Measurements from ENCODE around the gene RGS16.

Gene RGS16

DNA sequence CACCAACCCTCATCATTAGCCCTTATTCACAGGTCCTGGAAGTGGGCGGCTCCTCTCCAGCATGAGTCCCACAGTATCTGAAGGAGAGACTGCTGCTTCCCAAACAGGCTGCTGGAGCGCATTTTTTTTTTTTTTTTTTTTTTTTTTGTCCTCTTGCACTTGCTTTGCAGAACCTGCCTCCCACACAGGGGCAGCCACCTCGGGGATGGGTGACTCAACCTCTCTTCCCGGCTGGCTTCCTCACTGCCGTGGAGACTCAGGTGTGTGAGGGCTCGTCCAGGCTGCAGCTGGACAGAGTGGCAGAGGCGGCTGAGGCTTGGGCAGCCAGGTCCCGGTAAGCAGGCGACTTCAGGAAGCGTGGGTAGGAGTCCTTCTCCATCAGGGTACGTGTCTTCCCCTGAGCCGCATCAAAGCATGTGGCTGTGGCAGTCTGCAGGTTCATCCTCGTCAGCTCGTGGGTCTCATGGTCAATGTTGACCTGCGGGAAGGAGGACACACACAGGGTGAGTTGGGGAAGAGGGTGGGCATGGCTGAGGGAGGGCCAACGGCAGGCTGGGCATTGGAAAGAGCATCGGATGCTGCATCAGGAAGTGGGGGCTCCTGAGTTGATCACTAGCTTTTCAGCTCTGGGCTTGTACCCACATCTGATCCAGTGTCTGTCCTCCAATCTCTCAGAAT is 4.0 kb downstream of the RGS16 start:
- Histone ChIP-seq H3K27ac (ENCODE audit: low read depth in 2 of 2, low read length in 2 of 2) (no peak overlapping the region), H3K36me3 (ENCODE audit: control insufficient read depth in 2 of 2, insufficient read depth in 2 of 2, low read length in 2 of 2) (peaks cover 0 to 2% of the 10 kb centered on the region in 2 donors), H3K9me3 (ENCODE audit: control insufficient read depth in 2 of 2, low read length in 2 of 2) (no peaks in the 10 kb centered on the region), H3K9ac (ENCODE audit: low read depth in 1 of 2, low read length in 2 of 2) (no peak overlapping the region), H3K4me1 (ENCODE audit: control insufficient read depth in 2 of 2, insufficient read depth in 2 of 2, low read length in 2 of 2) (peaks cover 12 to 13% of the 10 kb centered on the region in 2 donors), H3K4me3 (ENCODE audit: low read length in 2 of 2) (no peak overlapping the region), H3K27me3 (ENCODE audit: control insufficient read depth in 2 of 2, insufficient read depth in 2 of 2, low read length in 2 of 2) (peaks cover 0 to 4% of the 10 kb centered on the region in 2 donors)

DNA sequence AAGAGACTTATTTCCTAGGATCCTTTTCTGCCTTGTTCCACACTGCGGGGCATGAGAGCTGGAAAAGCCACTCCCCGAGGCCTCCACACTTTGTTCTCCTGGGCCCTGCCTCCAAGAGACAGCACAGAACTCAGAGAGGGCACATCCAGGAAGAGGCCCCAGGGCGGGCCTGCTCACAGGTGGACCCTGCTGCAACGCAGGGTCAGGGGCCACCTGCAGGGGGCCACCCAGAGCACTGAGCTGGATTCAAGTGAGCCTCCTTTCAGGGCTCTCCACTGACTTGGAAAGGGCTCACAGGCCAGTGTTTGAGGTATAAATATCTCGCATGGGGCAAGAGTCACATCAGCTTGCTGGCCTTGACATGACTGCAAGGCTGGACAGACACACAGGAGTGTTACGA is 4.8 kb downstream of the RGS16 start:
- no peak overlapping the region for H3K27ac ChIP-seq (ENCODE audit: low read depth in 2 of 2, low read length in 2 of 2)
- no peak overlapping the region for H3K9ac ChIP-seq (ENCODE audit: low read depth in 1 of 2, low read length in 2 of 2)
- H3K9me3 ChIP-seq (ENCODE audit: control insufficient read depth in 2 of 2, low read length in 2 of 2) = no peaks in the 10 kb centered on the region
- peaks cover 0 to 4% of the 10 kb centered on the region in 2 donors for H3K27me3 ChIP-seq (ENCODE audit: control insufficient read depth in 2 of 2, insufficient read depth in 2 of 2, low read length in 2 of 2)
- peaks cover 8% of the 10 kb centered on the region in 2 donors for H3K4me1 ChIP-seq (ENCODE audit: control insufficient read depth in 2 of 2, insufficient read depth in 2 of 2, low read length in 2 of 2)
- peaks cover 0 to 2% of the 10 kb centered on the region in 2 donors for H3K36me3 ChIP-seq (ENCODE audit: control insufficient read depth in 2 of 2, insufficient read depth in 2 of 2, low read length in 2 of 2)
- H3K4me3 ChIP-seq (ENCODE audit: low read length in 2 of 2) = no peak overlapping the region

DNA sequence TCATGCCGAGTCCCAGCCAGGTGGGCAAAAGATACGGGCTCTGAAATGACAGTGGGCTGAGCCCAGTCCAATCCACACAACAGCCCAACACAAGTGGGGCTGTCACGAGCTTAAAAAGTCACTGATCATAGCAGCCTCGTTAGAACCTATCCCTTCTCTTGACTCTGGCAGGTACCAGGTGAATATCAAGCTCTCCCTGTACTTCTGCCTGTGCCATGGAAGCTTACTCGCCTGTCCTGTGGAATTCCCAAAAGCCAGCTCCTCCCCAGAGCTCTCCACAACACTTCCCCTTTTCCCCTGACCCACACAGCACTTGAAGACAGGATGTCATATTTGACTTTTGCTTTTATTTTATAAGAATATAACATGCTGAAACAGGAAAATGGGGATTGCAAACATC is 5.9 kb downstream of the RGS16 start:
- H3K27me3 ChIP-seq (ENCODE audit: control insufficient read depth in 2 of 2, insufficient read depth in 2 of 2, low read length in 2 of 2) = peaks cover 0 to 4% of the 10 kb centered on the region in 2 donors
- H3K4me3 ChIP-seq (ENCODE audit: low read length in 2 of 2) = no peak overlapping the region
- no peak overlapping the region for H3K9ac ChIP-seq (ENCODE audit: low read depth in 1 of 2, low read length in 2 of 2)
- no peak overlapping the region for H3K27ac ChIP-seq (ENCODE audit: low read depth in 2 of 2, low read length in 2 of 2)
- peaks cover 0 to 2% of the 10 kb centered on the region in 2 donors for H3K36me3 ChIP-seq (ENCODE audit: control insufficient read depth in 2 of 2, insufficient read depth in 2 of 2, low read length in 2 of 2)
- no peaks in the 10 kb centered on the region for H3K9me3 ChIP-seq (ENCODE audit: control insufficient read depth in 2 of 2, low read length in 2 of 2)
- H3K4me1 ChIP-seq (ENCODE audit: control insufficient read depth in 2 of 2, insufficient read depth in 2 of 2, low read length in 2 of 2) = peaks cover 0 to 3% of the 10 kb centered on the region in 2 donors

DNA sequence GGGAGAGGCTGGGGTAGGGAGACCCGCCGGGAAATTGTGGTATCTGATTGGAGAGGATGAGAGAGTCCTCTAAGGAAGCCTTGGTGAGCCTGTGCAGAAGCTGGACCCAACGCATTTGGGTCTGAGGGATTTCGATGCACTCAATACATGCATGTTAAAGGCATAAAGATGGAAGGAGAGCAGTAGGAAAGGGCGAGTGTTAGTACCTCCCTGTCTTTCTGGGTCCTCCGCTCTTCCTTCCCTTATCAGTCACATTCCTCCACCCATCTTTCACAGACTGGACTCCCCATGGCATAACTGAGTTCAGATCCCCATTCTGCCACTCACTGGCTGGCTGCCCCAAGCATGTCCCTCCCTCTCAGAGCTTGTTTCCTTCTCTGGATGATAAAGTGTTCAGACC is 7.3 kb downstream of the RGS16 start:
- Histone ChIP-seq H3K27ac (ENCODE audit: low read depth in 2 of 2, low read length in 2 of 2) (no peak overlapping the region), H3K9ac (ENCODE audit: low read depth in 1 of 2, low read length in 2 of 2) (no peak overlapping the region), H3K4me1 (ENCODE audit: control insufficient read depth in 2 of 2, insufficient read depth in 2 of 2, low read length in 2 of 2) (peaks cover 0 to 3% of the 10 kb centered on the region in 2 donors), H3K4me3 (ENCODE audit: low read length in 2 of 2) (no peak overlapping the region), H3K36me3 (ENCODE audit: control insufficient read depth in 2 of 2, insufficient read depth in 2 of 2, low read length in 2 of 2) (peaks cover 0 to 2% of the 10 kb centered on the region in 2 donors), H3K27me3 (ENCODE audit: control insufficient read depth in 2 of 2, insufficient read depth in 2 of 2, low read length in 2 of 2) (no peaks in the 10 kb centered on the region), H3K9me3 (ENCODE audit: control insufficient read depth in 2 of 2, low read length in 2 of 2) (no peaks in the 10 kb centered on the region)

DNA sequence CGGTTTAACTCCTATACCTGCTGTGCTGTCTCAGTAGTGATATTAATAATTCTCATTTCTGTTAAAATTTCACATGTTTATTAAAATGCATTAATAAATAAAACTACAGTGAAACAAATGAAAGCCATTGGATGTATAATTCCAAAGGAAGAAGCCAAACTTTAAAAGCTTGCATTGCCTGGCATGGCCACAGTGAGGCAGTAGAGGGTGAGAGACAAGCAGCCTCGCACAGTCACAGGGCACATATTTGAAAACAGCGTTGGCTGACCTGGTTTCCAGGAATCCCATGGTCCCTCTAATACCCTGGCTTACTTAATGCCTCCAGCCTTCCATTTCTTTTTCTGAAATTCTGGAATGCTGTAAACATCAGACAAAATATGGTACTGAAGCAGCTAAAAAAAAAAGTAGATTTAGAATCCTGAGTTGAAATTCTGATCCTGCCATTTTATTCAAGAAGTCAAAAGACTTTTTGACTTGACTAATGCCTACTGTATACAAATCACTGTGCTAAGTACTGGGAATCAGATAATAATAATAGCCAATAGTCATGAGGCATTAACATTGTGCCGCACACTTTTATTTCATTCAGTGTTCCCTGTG is 8.4 kb downstream of the RGS16 start:
- H3K36me3 ChIP-seq (ENCODE audit: control insufficient read depth in 2 of 2, insufficient read depth in 2 of 2, low read length in 2 of 2) = no peaks in the 10 kb centered on the region
- no peak overlapping the region for H3K27ac ChIP-seq (ENCODE audit: low read depth in 2 of 2, low read length in 2 of 2)
- H3K9me3 ChIP-seq (ENCODE audit: control insufficient read depth in 2 of 2, low read length in 2 of 2) = no peaks in the 10 kb centered on the region
- H3K4me3 ChIP-seq (ENCODE audit: low read length in 2 of 2) = no peak overlapping the region
- H3K4me1 ChIP-seq (ENCODE audit: control insufficient read depth in 2 of 2, insufficient read depth in 2 of 2, low read length in 2 of 2) = no peaks in the 10 kb centered on the region
- no peaks in the 10 kb centered on the region for H3K27me3 ChIP-seq (ENCODE audit: control insufficient read depth in 2 of 2, insufficient read depth in 2 of 2, low read length in 2 of 2)
- H3K9ac ChIP-seq (ENCODE audit: low read depth in 1 of 2, low read length in 2 of 2) = no peak overlapping the region

DNA sequence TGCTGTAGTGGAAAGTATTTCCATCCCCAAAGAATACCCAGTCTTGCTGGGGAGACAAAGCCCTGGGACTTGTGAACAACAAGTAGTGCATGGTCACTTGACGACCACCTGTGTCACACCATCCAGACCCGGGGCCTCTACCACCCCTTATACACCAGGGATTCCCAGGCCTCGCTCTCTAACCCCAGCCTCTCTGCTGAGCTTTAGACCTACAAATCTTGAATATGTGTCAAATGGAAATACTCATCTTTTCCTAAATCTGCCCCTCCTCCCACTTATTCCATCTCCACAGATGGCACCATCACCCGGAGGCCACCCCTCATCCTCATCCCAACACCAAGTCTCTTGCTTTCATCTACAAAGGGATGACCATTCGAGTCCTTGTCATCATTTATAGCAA is 14.3 kb downstream of the RGS16 start:
- no peak overlapping the region for H3K9ac ChIP-seq (ENCODE audit: low read depth in 1 of 2, low read length in 2 of 2)
- peaks cover 2 to 3% of the 10 kb centered on the region in 2 donors for H3K36me3 ChIP-seq (ENCODE audit: control insufficient read depth in 2 of 2, insufficient read depth in 2 of 2, low read length in 2 of 2)
- H3K4me1 ChIP-seq (ENCODE audit: control insufficient read depth in 2 of 2, insufficient read depth in 2 of 2, low read length in 2 of 2) = peaks cover 9 to 12% of the 10 kb centered on the region in 2 donors
- H3K27ac ChIP-seq (ENCODE audit: low read depth in 2 of 2, low read length in 2 of 2) = no peak overlapping the region
- no peak overlapping the region for H3K4me3 ChIP-seq (ENCODE audit: low read length in 2 of 2)
- H3K27me3 ChIP-seq (ENCODE audit: control insufficient read depth in 2 of 2, insufficient read depth in 2 of 2, low read length in 2 of 2) = no peaks in the 10 kb centered on the region
- no peaks in the 10 kb centered on the region for H3K9me3 ChIP-seq (ENCODE audit: control insufficient read depth in 2 of 2, low read length in 2 of 2)

DNA sequence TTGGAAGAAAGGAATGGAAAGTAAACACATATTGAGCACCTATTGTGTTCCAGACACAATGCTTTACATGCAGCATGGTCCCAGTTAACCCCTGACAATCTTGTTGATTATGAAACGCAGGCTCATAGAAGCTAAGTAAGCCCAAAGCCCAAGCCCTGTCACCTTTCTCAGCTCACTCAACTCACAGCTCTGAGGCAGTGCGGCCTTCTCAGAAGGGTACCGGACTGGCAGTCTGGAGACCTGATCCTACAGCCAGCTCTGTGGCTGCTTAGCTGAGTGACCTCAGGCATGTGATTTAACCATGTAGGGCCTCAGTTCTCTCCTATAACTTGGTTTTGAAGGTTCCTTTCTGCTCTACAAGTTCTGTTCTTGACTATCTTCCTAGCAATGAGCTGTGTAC is 14.7 kb downstream of the RGS16 start:
- Histone ChIP-seq H3K36me3 (ENCODE audit: control insufficient read depth in 2 of 2, insufficient read depth in 2 of 2, low read length in 2 of 2) (peaks cover 2 to 3% of the 10 kb centered on the region in 2 donors), H3K4me3 (ENCODE audit: low read length in 2 of 2) (peak overlapping the region; percentile 95 to 99), H3K9ac (ENCODE audit: low read depth in 1 of 2, low read length in 2 of 2) (peak overlapping the region; percentile 97 to 99), H3K4me1 (ENCODE audit: control insufficient read depth in 2 of 2, insufficient read depth in 2 of 2, low read length in 2 of 2) (peaks cover 9 to 12% of the 10 kb centered on the region in 2 donors), H3K27ac (ENCODE audit: low read depth in 2 of 2, low read length in 2 of 2) (peak overlapping the region; percentile 97 to 99), H3K9me3 (ENCODE audit: control insufficient read depth in 2 of 2, low read length in 2 of 2) (no peaks in the 10 kb centered on the region), H3K27me3 (ENCODE audit: control insufficient read depth in 2 of 2, insufficient read depth in 2 of 2, low read length in 2 of 2) (no peaks in the 10 kb centered on the region)

DNA sequence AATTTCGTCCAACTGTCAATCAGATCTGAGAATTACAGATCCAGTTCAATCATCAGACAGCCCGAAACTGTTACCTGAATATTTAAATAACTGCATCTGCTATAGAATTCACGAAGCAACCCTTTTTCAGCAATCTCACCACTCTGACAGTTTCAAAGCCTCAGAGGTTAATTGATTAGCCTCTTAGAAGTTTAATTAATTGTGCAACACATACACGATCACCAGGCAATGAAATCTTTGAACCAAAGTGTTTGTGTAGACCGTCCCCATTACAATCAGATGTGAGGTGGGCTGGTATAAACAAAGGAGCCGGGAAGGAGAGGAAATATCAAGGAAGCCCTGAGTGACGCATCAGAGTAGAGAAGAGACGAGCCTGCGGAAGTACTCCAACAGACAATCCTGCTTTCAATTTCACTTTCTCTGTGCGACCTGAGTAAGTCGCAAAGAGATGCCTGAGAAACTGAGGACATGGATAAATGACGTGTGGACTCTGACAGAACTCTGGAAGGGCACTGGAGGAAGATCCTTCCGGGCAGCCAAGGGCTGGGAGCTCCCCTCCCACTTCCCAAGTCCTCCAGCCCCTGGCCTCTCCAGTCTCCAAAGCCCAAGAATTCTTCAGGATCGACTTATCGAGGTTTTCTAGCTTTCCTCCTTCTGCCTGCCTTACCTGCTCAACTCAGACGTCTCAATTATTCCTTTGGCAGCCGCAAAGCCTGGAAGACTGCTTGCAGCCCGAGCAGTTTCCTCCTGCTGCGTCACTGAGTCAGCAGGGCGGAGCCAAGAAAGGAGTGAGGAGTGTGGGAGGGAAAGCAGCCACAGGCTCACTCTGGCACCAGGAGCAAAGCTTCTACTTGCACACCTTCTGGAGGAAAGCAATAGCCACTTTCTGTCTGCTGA is 15.4 kb downstream of the RGS16 start, which contains the start of gene RNASEL:
TSS of gene RNASEL (minus strand) at position 757 of the 897 bp plus-strand sequence. CDS start 2,450 bp downstream, outside the sequence.
- peaks cover 9 to 12% of the 10 kb centered on the region in 2 donors for H3K4me1 ChIP-seq (ENCODE audit: control insufficient read depth in 2 of 2, insufficient read depth in 2 of 2, low read length in 2 of 2)
- H3K4me3 ChIP-seq (ENCODE audit: low read length in 2 of 2) = peak within 1 kb of the TSS; percentile 95 to 99

DNA sequence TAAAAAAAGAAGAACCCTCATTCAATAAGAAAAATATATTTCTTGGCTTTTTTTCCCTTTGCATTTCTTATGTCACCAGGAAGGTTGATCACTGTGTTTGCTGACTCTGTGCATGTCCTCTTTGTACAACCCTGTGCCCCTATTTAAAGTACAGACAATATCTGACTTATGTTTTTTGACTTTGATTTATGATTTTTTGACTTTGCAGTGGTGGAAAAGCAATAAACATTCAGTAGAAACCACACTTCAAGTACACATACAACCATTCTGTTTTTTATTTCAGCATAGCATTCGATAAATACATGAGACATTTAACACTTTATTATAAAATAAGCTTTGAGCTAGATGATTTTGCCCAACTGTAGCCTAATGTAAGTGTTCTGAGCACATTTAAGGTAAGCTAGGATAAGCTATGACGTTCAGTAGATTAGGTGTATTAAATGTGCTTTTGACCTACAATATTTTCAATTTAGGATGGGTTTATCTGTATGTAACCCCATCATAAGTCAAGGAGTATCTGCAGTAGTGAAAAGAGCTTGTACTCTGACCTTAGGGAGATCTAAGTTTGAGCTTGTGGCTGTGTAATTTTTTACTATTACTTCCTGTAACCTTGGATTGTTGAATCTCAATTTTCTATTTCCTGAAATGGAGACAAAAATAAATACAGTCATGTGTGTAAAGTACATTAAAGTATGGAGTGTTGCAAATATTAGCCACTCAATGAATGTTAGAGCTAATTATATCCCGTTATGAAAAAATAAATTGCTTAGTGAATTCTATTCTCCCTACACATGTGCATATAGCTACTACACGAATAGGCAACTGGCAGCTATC is 16.3 kb downstream of the RGS16 start:
- H3K4me1 ChIP-seq (ENCODE audit: control insufficient read depth in 2 of 2, insufficient read depth in 2 of 2, low read length in 2 of 2) = peaks cover 9 to 12% of the 10 kb centered on the region in 2 donors
- peaks cover 5 to 7% of the 10 kb centered on the region in 2 donors for H3K36me3 ChIP-seq (ENCODE audit: control insufficient read depth in 2 of 2, insufficient read depth in 2 of 2, low read length in 2 of 2)
- peak overlapping the region; percentile 97 to 99 for H3K27ac ChIP-seq (ENCODE audit: low read depth in 2 of 2, low read length in 2 of 2)
- no peaks in the 10 kb centered on the region for H3K9me3 ChIP-seq (ENCODE audit: control insufficient read depth in 2 of 2, low read length in 2 of 2)
- peak overlapping the region; percentile 95 to 99 for H3K4me3 ChIP-seq (ENCODE audit: low read length in 2 of 2)
- H3K9ac ChIP-seq (ENCODE audit: low read depth in 1 of 2, low read length in 2 of 2) = peak overlapping the region; percentile 97 to 99
- H3K27me3 ChIP-seq (ENCODE audit: control insufficient read depth in 2 of 2, insufficient read depth in 2 of 2, low read length in 2 of 2) = no peaks in the 10 kb centered on the region

More for the DNA sequence above, 15.4 kb downstream of the RGS16 start, which contains the start of gene RNASEL:
- H3K36me3 ChIP-seq (ENCODE audit: control insufficient read depth in 2 of 2, insufficient read depth in 2 of 2, low read length in 2 of 2) = peaks cover 2 to 3% of the 10 kb centered on the region in 2 donors
- H3K27me3 ChIP-seq (ENCODE audit: control insufficient read depth in 2 of 2, insufficient read depth in 2 of 2, low read length in 2 of 2) = no peaks in the 10 kb centered on the region
- H3K9me3 ChIP-seq (ENCODE audit: control insufficient read depth in 2 of 2, low read length in 2 of 2) = no peaks in the 10 kb centered on the region
- peak within 1 kb of the TSS; percentile 97 to 99 for H3K9ac ChIP-seq (ENCODE audit: low read depth in 1 of 2, low read length in 2 of 2)
- peak within 1 kb of the TSS; percentile 97 to 99 for H3K27ac ChIP-seq (ENCODE audit: low read depth in 2 of 2, low read length in 2 of 2)

Measured in mucosa of rectum (tissue), 2 donors.